DOHH2 (cell line): Measurements from ENCODE around the gene APOL5.

Experiments
- H3F3A ChIP-seq: fragments of 200-600 bp; sonication (generic), shearing (Covaris generic); 2 replicates; pipeline ENCODE4 v1.6.0; 2016; ENCODE audit warnings: antibody characterized with exemption, mild to moderate bottlenecking; ENCODE audit not compliant: control insufficient read depth, insufficient read depth
- H3K27ac ChIP-seq: fragments of 200-600 bp; sonication (generic); 2 replicates; pipeline ENCODE4 v1.5.1; 2014; ENCODE audit warnings: low read depth, mild to moderate bottlenecking, low read length, moderate library complexity
- H3K27me3 ChIP-seq: fragments of 200-600 bp; sonication (generic); 2 replicates; pipeline ENCODE4 v1.6.1; 2014; ENCODE audit warnings: mild to moderate bottlenecking, low read length, mixed read lengths; ENCODE audit not compliant: control insufficient read depth
- H3K36me3 ChIP-seq: fragments of 200-600 bp; sonication (generic); 2 replicates; pipeline ENCODE4 v1.6.1; 2014; ENCODE audit warnings: mild to moderate bottlenecking, low read length, moderate library complexity, mixed read lengths; ENCODE audit not compliant: control insufficient read depth
- H3K4me1 ChIP-seq: fragments of 200-600 bp; sonication (generic); 2 replicates; pipeline ENCODE4 v1.6.1; 2014; ENCODE audit warnings: mild to moderate bottlenecking, low read length, mixed read lengths; ENCODE audit not compliant: control insufficient read depth
- H3K4me2 ChIP-seq: fragments of 200-600 bp; sonication (generic); 2 replicates; pipeline ENCODE4 v1.6.0; 2014; ENCODE audit warnings: mild to moderate bottlenecking, low read length, moderate library complexity
- H3K4me3 ChIP-seq: fragments of 200-600 bp; sonication (generic); 2 replicates; pipeline ENCODE4 v1.5.1; 2014; ENCODE audit warnings: mild to moderate bottlenecking, low read length, mixed read lengths
- H3K79me2 ChIP-seq: fragments of 200-600 bp; sonication (generic); 2 replicates; pipeline ENCODE4 v1.6.1; 2014; ENCODE audit warnings: mild to moderate bottlenecking, low read length, mixed read lengths; ENCODE audit not compliant: control insufficient read depth
- H3K9me2 ChIP-seq: fragments of 200-600 bp; sonication (generic); replicated peaks from 2 replicates; pipeline ENCODE4 v1.6.1; 2014; ENCODE audit warnings: mild to moderate bottlenecking, low read length, mixed read lengths; ENCODE audit not compliant: control insufficient read depth
- H3K9me3 ChIP-seq: fragments of 200-600 bp; sonication (generic); 2 replicates; pipeline ENCODE4 v1.6.1; 2014; ENCODE audit warnings: antibody characterized with exemption, low read length, mixed read lengths; ENCODE audit not compliant: control insufficient read depth, insufficient read depth
- H4K20me1 ChIP-seq: fragments of 200-600 bp; sonication (generic); 2 replicates; pipeline ENCODE4 v1.6.0; 2014; ENCODE audit warnings: low read depth, mild to moderate bottlenecking, antibody characterized with exemption, low read length, moderate library complexity; ENCODE audit not compliant: control insufficient read depth, insufficient read depth
- CTCF ChIP-seq: fragments of 200-600 bp; sonication (generic); IDR thresholded peaks from one replicate; pipeline ENCODE4 v1.5.1; 2014; ENCODE audit warnings: antibody characterized with exemption, mild to moderate bottlenecking, low read depth, low read length; ENCODE audit not compliant: poor library complexity, severe bottlenecking
- EZH2phosphoT487 ChIP-seq: fragments of 200-600 bp; sonication (generic); IDR thresholded peaks from 2 replicates; pipeline ENCODE4 v1.6.1; 2017; ENCODE audit warnings: borderline replicate concordance, mild to moderate bottlenecking, antibody characterized with exemption, low read length, moderate library complexity, mixed read lengths

Gene APOL5

GRCh38 chr22:35769974-35770373 lies 52.3 kb downstream of the APOL5 start:
- H3K27me3 ChIP-seq, result no peaks in the 10 kb centered on the region
- H3K4me3 ChIP-seq, result no peak overlapping the region
- H3K79me2 ChIP-seq, result no peaks in the 10 kb centered on the region
- peaks cover 19% of the 10 kb centered on the region for H3K4me1 ChIP-seq
- peaks cover 7% of the 10 kb centered on the region for H3K36me3 ChIP-seq
- no peak overlapping the region for H3K27ac ChIP-seq
- no peak for TF ChIP-seq EZH2phosphoT487
- TF ChIP-seq CTCF, result no peak
- H3K9me2 ChIP-seq, result no peaks in the 10 kb centered on the region
- H3F3A ChIP-seq, result 0 out of 2 replicates have a peak, but pooled peaks cover 2% of the 10 kb centered on the region
- no peak overlapping the region for H3K4me2 ChIP-seq
- no peaks in the 10 kb centered on the region for H4K20me1 ChIP-seq
- H3K9me3 ChIP-seq, result no peaks in the 10 kb centered on the region

GRCh38 chr22:35775339-35775738 lies 57.7 kb downstream of the APOL5 start:
- Histone ChIP-seq H3K4me2 (no peak overlapping the region), H3K36me3 (peaks cover 25% of the 10 kb centered on the region), H3K4me1 (peaks cover 17% of the 10 kb centered on the region), H3F3A (0 out of 2 replicates have a peak, but pooled peaks cover 3% of the 10 kb centered on the region), H3K9me3 (no peaks in the 10 kb centered on the region), H3K4me3 (no peak overlapping the region), H3K9me2 (no peaks in the 10 kb centered on the region), H3K27me3 (no peaks in the 10 kb centered on the region), H3K27ac (no peak overlapping the region), H4K20me1 (no peaks in the 10 kb centered on the region), H3K79me2 (no peaks in the 10 kb centered on the region)
- TF ChIP-seq EZH2phosphoT487 (no peak), CTCF (no peak)

- Histone ChIP-seq H3K4me2 (0 out of 2 replicates have a peak overlapping the region, but pooled peaks have one; percentile 10), H3K9me2 (no peaks in the 10 kb centered on the region), H3K79me2 (no peaks in the 10 kb centered on the region), H3K36me3 (peaks cover 30% of the 10 kb centered on the region), H3K27me3 (no peaks in the 10 kb centered on the region), H3K4me3 (no peak overlapping the region), H3K27ac (no peak overlapping the region), H4K20me1 (no peaks in the 10 kb centered on the region), H3F3A (0 out of 2 replicates have a peak, but pooled peaks cover 3% of the 10 kb centered on the region), H3K9me3 (no peaks in the 10 kb centered on the region), H3K4me1 (peaks cover 25% of the 10 kb centered on the region)
- TF ChIP-seq EZH2phosphoT487 (no peak), CTCF (no peak)
Measured at GRCh38 chr22:35777335-35777975, 59.8 kb downstream of the APOL5 start.
